HepG2 (cell line): ENCODE measurements around the gene BTG4.

Source experiments
- FOXO4 ChIP-seq: sonication (generic); formaldehyde crosslinking; conservative IDR thresholded peaks from 2 replicates; pipeline ENCODE4 v1.8.1; 2023; ENCODE audit warnings: missing genetic modification reagents
- GTF2F1 ChIP-seq: fragments of 150-350 bp; IDR thresholded peaks from 2 replicates; pipeline ENCODE4 v1.6.1; 2014; ENCODE audit warnings: low read length
- POLR2A ChIP-seq, 2 experiments: IDR thresholded peaks; 2 replicates each; pipeline ENCODE4 v1.6.1; 2011; ENCODE audit warnings: low read depth in 2 of 2, low read length in 2 of 2, mild to moderate bottlenecking in 1 of 2, moderate library complexity in 1 of 2; ENCODE audit not compliant: insufficient read depth in 1 of 2
- ZNF207 ChIP-seq: fragments of 450-650 bp; IDR thresholded peaks from 2 replicates; pipeline ENCODE4 v1.6.1; 2016; ENCODE audit warnings: antibody characterized with exemption, borderline replicate concordance
- TF ChIP-seq, protein P1 (sequence below): IDR thresholded peaks from 2 replicates; pipeline ENCODE4 v1.6.1; 2012; ENCODE audit warnings: inconsistent platforms

DNA sequence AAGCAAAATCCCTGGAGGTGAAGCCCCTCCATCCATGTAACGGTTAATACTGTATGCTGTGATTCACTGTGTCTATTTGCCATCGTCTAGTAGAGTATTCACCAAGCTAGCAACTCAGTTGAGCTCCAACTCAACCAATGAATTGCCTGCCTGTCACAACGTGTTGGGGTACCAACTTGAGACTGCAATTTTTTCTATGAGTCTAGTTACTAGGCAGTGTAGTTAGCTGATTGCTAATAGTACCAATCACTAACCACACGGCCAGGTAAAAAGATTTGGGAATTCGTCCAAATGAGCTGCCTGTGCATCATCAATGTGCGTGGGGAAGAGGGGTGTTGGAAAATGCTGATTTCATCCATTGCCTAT, 1.0 kb upstream of the BTG4 start:
- no peak for TF ChIP-seq POLR2A (IDR thresholded peaks at IDR 0.05; ENCODE audit: insufficient read depth in 1 of 2, low read depth in 2 of 2, low read length in 2 of 2)
- no peak for TF ChIP-seq GTF2F1
- TF ChIP-seq FOXO4 (CRISPR knock-in tag), result no peak
- TF ChIP-seq, protein P1, sequence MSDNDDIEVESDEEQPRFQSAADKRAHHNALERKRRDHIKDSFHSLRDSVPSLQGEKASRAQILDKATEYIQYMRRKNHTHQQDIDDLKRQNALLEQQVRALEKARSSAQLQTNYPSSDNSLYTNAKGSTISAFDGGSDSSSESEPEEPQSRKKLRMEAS, result no peak
- TF ChIP-seq ZNF207, result no peak
